Sigmoid colon (tissue), 7 donors: ENCODE measurements around the gene EML6. TPM values are rescaled to one million over a fixed set of nuclear protein-coding genes. Genes with fewer than 3 reads are reported as not detected.

Source experiments
- DNase-seq: peaks from one replicate; pipeline ENCODE4 v3.0.0-alpha.2; 2019
- H3K27ac ChIP-seq, 4 donors: fragments of 200-600 bp; sonication (generic); one replicate each; pipeline ENCODE4 v1.5.1; 2016 to 2019; ENCODE audit warnings: mild to moderate bottlenecking in 1 of 4
- H3K27me3 ChIP-seq, 3 donors: fragments of 200-600 bp; sonication (generic); one replicate each; pipeline ENCODE4 v1.5.1; 2019; ENCODE audit warnings: mild to moderate bottlenecking in 1 of 3
- H3K36me3 ChIP-seq, 4 donors: fragments of 200-600 bp; sonication (generic); one replicate each; pipeline ENCODE4 v1.5.1; 2016 to 2019
- H3K4me1 ChIP-seq, 4 donors: fragments of 200-600 bp; sonication (generic); one replicate each; pipeline ENCODE4 v1.5.1; 2017 to 2019
- H3K4me3 ChIP-seq, 4 donors: fragments of 200-600 bp; sonication (generic); one replicate each; pipeline ENCODE4 v1.5.1; 2017 to 2019; ENCODE audit warnings: mild to moderate bottlenecking in 2 of 4, moderate library complexity in 1 of 4
- H3K9me3 ChIP-seq, 4 donors: fragments of 200-600 bp in 3 of 4; sonication (generic) in 3 of 4; one replicate each; pipeline versions ENCODE4 v1.5.1 to v1.6.1; 2013 to 2019
- CTCF ChIP-seq, 4 experiments: fragments of 450-650 bp in 3 of 4; fragments of 200-600 bp in 1 of 4; IDR thresholded peaks; one replicate each; pipeline ENCODE4 v1.5.1; 2016 to 2019; ENCODE audit warnings: antibody characterized with exemption in 4 of 4, mild to moderate bottlenecking in 3 of 4, moderate library complexity in 2 of 4
- EP300 ChIP-seq, 4 donors: sonication (generic); formaldehyde crosslinking; IDR thresholded peaks; one replicate each; pipeline ENCODE4 v1.6.1; 2017; ENCODE audit warnings: antibody characterized with exemption in 4 of 4
- POLR2A ChIP-seq, 2 donors: fragments of 450-650 bp; IDR thresholded peaks; one replicate each; pipeline ENCODE4 v1.6.1; 2016; ENCODE audit warnings: antibody characterized with exemption in 2 of 2, mild to moderate bottlenecking in 2 of 2, moderate library complexity in 2 of 2
- POLR2AphosphoS5 ChIP-seq, 4 donors: sonication (generic); formaldehyde crosslinking; IDR thresholded peaks; one replicate each; pipeline ENCODE4 v1.6.1; 2017; ENCODE audit warnings: antibody characterized with exemption in 4 of 4
- WGBS, 2 donors: extraction: QIAGEN DNeasy Blood & Tissue Kit; methylation state at CpG; one replicate each; pipeline ENCODE4 v1.1.7; 2013; 5-methylcytosine and 5-hydroxymethylcytosine counted together
- intact Hi-C: fragments of 100-400 bp; cut with DNase I; formaldehyde crosslinking; loops from one replicate; pipeline ENCODE4 v1.15.1; 2023
- polyA plus RNA-seq, 3 donors: library from polyadenylated mRNA; stranded (reverse); fragments of 200-250 nt; gene quantifications; one replicate each; pipeline ENCODE4 v1.2.3, GENCODE V29; 2013
- small RNA-seq, 3 donors: library from RNA; depleted of rRNA; stranded (forward); fragments of <200 nt; gene quantifications; one replicate each; pipeline ENCODE3, GENCODE V24; 2016
- total RNA-seq, 4 donors: library from RNA; depleted of rRNA; stranded (reverse); fragments of >200 nt; gene quantifications; one replicate each; pipeline ENCODE4 v1.1.0, GENCODE V29; 2016
- donor health status: healthy with polysubstance abuse.
- donor health status: Bipolar disorder and iron deficiency.
- donor health status: healthy.

The EML6 gene
- total and polyA plus RNA-seq, 7 donors, result 0.46 to 2.2 (median 1.2) TPM

- H3K4me3 ChIP-seq, result no peak overlapping the region
- TF ChIP-seq CTCF (IDR thresholded peaks at IDR 0.05) (no peak), POLR2AphosphoS5 (IDR thresholded peaks at IDR 0.05) (no peak), POLR2A (IDR thresholded peaks at IDR 0.05) (no peak), EP300 (IDR thresholded peaks at IDR 0.05) (no peak)
- H3K27ac ChIP-seq, result peak overlapping the region in 1 of 4 donors; percentile 32
- WGBS, 2 donors, result 93 to 94% methylated on average over 1 of the region's 1 CpG
- DNase-seq, result no peak
- no peaks in the 10 kb centered on the region for H3K9me3 ChIP-seq
- H3K27me3 ChIP-seq, result no peaks in the 10 kb centered on the region
- intact Hi-C loops, result no loop called here
- no peaks in the 10 kb centered on the region for H3K36me3 ChIP-seq
- H3K4me1 ChIP-seq, result peaks cover 0 to 66% (median 39%) of the 10 kb centered on the region in 4 donors
These were observed 295.2 kb downstream of the EML6 start for GRCh38 chr2:55018619-55019018.

GRCh38 chr2:55019526-55020258 is 296.2 kb downstream of the EML6 start:
- intact Hi-C loops, result no loop called here
- Histone ChIP-seq H3K4me1 (peaks cover 0 to 66% (median 39%) of the 10 kb centered on the region in 4 donors), H3K36me3 (no peaks in the 10 kb centered on the region), H3K4me3 (no peak overlapping the region), H3K9me3 (no peaks in the 10 kb centered on the region), H3K27ac (peak overlapping the region in 1 of 4 donors; percentile 30), H3K27me3 (no peaks in the 10 kb centered on the region)
- TF ChIP-seq CTCF (IDR thresholded peaks at IDR 0.05) (no peak), POLR2A (IDR thresholded peaks at IDR 0.05) (no peak), EP300 (IDR thresholded peaks at IDR 0.05) (no peak), POLR2AphosphoS5 (IDR thresholded peaks at IDR 0.05) (no peak)
- DNase-seq, result no peak
- 74 to 82% methylated on average over 5 of the region's 5 CpGs for WGBS, 2 donors

Small RNA genes lying within 50 kb of the gene (small RNA-seq; reads per million reads assigned to genes)
- gene RNU6-433P (0 reads per million in 3 donors), gene RNU7-81P (0 reads per million in 3 donors)
